Measurements from ENCODE around the gene ERICH6B. TPM values are rescaled to one million over a fixed set of nuclear protein-coding genes. Genes with fewer than 3 reads are reported as not detected.

ERICH6B gene
- total RNA-seq, 1 donor from 2014 or later, result not detected

DNA sequence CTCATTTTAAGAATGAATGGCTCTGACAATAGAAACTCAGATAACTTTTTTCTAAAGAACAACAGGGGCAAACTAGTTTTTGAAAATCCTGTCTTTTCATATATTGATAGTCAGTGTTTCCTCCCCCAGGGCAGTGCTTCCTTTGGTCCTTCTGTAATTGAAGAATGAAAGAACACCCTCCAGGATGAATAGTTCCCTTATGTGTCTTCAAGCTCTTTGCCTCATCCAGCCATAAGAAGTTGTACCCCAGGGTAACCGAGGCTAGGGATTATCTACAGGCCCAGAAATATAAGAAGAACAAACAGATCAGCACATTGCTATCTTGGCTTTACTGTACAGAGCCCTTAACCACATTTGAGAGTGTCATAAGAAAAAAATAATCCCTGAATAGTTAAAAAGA lies 12.1 kb upstream of the ERICH6B start:
- FAIRE-seq (no peak), DNase-seq (ENCODE audit: low read depth) (no peak)
- Histone ChIP-seq H4K20me1 (ENCODE audit: insufficient read depth, low read length) (no peaks in the 10 kb centered on the region), H3K9ac (ENCODE audit: low read length) (no peak overlapping the region), H3K9me3 (ENCODE audit: insufficient read depth, low read depth, low read length) (no peaks in the 10 kb centered on the region), H3K27ac (ENCODE audit: low read depth, low read length) (no peak overlapping the region), H3K27me3 (ENCODE audit: insufficient read depth, low read length) (peaks cover 6% of the 10 kb centered on the region), H3K4me2 (ENCODE audit: low read length) (no peak overlapping the region), H3K4me1 (ENCODE audit: insufficient read depth, low read length) (no peaks in the 10 kb centered on the region), H2AFZ (ENCODE audit: low read depth, low read length) (no peak overlapping the region), H3K36me3 (ENCODE audit: insufficient read depth, low read length) (no peaks in the 10 kb centered on the region), H3K4me3 (ENCODE audit: insufficient read depth, low read depth, low read length) (no peak overlapping the region), H3K79me2 (ENCODE audit: insufficient read depth, low read length) (no peaks in the 10 kb centered on the region)
- no peaks in the 10 kb centered on the region for H3K9me3 Mint-ChIP-seq (ENCODE audit: unreplicated experiment)
- no peak overlapping the region for H3K4me3 Mint-ChIP-seq (ENCODE audit: unreplicated experiment)
- TF ChIP-seq EZH2 (IDR thresholded peaks at IDR 0.05; ENCODE audit: insufficient read depth, low read length), result no peak
- TF ChIP-seq, protein P1, sequence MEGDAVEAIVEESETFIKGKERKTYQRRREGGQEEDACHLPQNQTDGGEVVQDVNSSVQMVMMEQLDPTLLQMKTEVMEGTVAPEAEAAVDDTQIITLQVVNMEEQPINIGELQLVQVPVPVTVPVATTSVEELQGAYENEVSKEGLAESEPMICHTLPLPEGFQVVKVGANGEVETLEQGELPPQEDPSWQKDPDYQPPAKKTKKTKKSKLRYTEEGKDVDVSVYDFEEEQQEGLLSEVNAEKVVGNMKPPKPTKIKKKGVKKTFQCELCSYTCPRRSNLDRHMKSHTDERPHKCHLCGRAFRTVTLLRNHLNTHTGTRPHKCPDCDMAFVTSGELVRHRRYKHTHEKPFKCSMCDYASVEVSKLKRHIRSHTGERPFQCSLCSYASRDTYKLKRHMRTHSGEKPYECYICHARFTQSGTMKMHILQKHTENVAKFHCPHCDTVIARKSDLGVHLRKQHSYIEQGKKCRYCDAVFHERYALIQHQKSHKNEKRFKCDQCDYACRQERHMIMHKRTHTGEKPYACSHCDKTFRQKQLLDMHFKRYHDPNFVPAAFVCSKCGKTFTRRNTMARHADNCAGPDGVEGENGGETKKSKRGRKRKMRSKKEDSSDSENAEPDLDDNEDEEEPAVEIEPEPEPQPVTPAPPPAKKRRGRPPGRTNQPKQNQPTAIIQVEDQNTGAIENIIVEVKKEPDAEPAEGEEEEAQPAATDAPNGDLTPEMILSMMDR (IDR thresholded peaks at IDR 0.05; ENCODE audit: insufficient read depth, low read depth, low read length), result no peak
- peaks cover 16% of the 10 kb centered on the region for H3K4me1 Mint-ChIP-seq (ENCODE audit: low read depth, unreplicated experiment)
- no peak overlapping the region for H3K27ac Mint-ChIP-seq (ENCODE audit: unreplicated experiment)
- no peaks in the 10 kb centered on the region for H3K36me3 Mint-ChIP-seq (ENCODE audit: low read depth, unreplicated experiment)
- H3K27me3 Mint-ChIP-seq (ENCODE audit: low read depth, unreplicated experiment), result peaks cover 11% of the 10 kb centered on the region

DNA sequence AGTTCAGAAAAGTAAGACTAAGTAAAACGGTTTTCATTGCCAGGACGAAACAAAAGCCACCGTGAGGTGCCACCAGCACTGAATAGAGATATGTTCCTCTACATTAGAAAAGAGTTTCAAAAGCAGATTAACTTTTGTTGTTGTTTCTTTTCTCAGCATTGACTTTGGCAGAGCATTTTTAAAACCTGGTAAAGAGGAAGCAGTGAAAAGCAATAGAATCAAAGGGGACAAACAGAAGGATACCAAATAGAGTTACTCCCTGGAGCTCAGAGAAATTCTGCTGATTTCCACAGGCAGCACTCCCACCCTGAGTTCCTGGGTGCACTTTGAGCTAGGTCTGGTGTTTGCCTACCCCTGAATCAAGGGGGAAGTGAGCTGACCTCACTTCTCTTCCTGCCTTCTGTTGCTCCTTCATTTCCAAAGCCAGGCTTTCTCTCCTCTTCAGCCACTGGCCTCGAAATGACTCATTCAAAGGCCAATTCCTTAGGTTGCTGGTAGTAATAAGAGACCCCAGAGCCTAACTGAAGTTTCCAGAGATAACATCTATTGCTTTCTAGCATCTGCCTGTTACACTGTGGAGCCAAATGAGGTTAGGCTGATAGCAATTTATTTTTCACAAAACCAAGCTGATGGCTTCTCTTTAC lies 11.3 kb upstream of the ERICH6B start:
- Histone ChIP-seq H3K27me3 (ENCODE audit: insufficient read depth, low read length) (peaks cover 6% of the 10 kb centered on the region), H3K79me2 (ENCODE audit: insufficient read depth, low read length) (no peaks in the 10 kb centered on the region), H3K9ac (ENCODE audit: low read length) (no peak overlapping the region), H3K4me2 (ENCODE audit: low read length) (no peak overlapping the region), H2AFZ (ENCODE audit: low read depth, low read length) (no peak overlapping the region), H4K20me1 (ENCODE audit: insufficient read depth, low read length) (no peaks in the 10 kb centered on the region), H3K27ac (ENCODE audit: low read depth, low read length) (no peak overlapping the region), H3K9me3 (ENCODE audit: insufficient read depth, low read depth, low read length) (no peaks in the 10 kb centered on the region), H3K4me1 (ENCODE audit: insufficient read depth, low read length) (no peaks in the 10 kb centered on the region), H3K36me3 (ENCODE audit: insufficient read depth, low read length) (no peaks in the 10 kb centered on the region), H3K4me3 (ENCODE audit: insufficient read depth, low read depth, low read length) (no peak overlapping the region)
- H3K36me3 Mint-ChIP-seq (ENCODE audit: low read depth, unreplicated experiment), result no peaks in the 10 kb centered on the region
- H3K4me1 Mint-ChIP-seq (ENCODE audit: low read depth, unreplicated experiment), result peaks cover 16% of the 10 kb centered on the region
- no peaks in the 10 kb centered on the region for H3K9me3 Mint-ChIP-seq (ENCODE audit: unreplicated experiment)
- H3K27me3 Mint-ChIP-seq (ENCODE audit: low read depth, unreplicated experiment), result peaks cover 15% of the 10 kb centered on the region
- H3K27ac Mint-ChIP-seq (ENCODE audit: unreplicated experiment), result no peak overlapping the region
- no peak overlapping the region for H3K4me3 Mint-ChIP-seq (ENCODE audit: unreplicated experiment)
- TF ChIP-seq EZH2 (IDR thresholded peaks at IDR 0.05; ENCODE audit: insufficient read depth, low read length), result no peak
- TF ChIP-seq, protein P1 (IDR thresholded peaks at IDR 0.05; ENCODE audit: insufficient read depth, low read depth, low read length), result no peak
- no peak for FAIRE-seq
- DNase-seq (ENCODE audit: low read depth), result peak; percentile 12

DNA sequence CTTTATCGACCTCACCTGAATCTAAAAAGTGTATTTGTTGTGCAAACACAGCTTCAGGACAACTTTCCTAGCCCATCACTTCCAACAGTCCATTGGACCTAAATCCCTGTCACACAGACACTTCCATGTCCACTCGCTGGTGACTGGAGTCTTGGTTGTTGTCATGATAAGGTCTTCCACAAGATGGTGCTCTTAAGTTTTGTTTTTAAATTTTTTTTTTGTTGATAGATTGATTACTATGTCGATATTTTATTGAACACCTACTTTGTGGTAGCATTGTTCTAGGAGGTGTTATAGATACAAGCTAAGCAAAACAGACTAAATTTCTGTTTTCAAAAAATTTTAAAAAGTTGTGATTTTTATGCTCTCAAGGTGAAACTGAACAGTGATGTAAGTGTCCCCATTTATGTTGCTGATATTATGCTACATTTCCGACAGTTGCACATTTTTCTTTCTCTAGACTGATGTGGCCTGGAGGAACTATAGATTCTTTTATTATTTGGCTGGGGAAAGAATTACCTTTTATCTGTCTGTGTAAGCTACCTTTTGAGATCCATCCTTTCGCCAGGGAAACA lies 8.1 kb upstream of the ERICH6B start:
- H3K9me3 Mint-ChIP-seq (ENCODE audit: unreplicated experiment), result peaks cover 3% of the 10 kb centered on the region
- H3K36me3 Mint-ChIP-seq (ENCODE audit: low read depth, unreplicated experiment), result no peaks in the 10 kb centered on the region
- FAIRE-seq (peak; percentile 64), DNase-seq (ENCODE audit: low read depth) (no peak)
- H3K27ac Mint-ChIP-seq (ENCODE audit: unreplicated experiment), result no peak overlapping the region
- H3K4me1 Mint-ChIP-seq (ENCODE audit: low read depth, unreplicated experiment), result peaks cover 13% of the 10 kb centered on the region
- peaks cover 15% of the 10 kb centered on the region for H3K27me3 Mint-ChIP-seq (ENCODE audit: low read depth, unreplicated experiment)
- H3K4me3 Mint-ChIP-seq (ENCODE audit: unreplicated experiment), result no peak overlapping the region
- H3K79me2 ChIP-seq (ENCODE audit: insufficient read depth, low read length), result no peaks in the 10 kb centered on the region
- TF ChIP-seq EZH2 (IDR thresholded peaks at IDR 0.05; ENCODE audit: insufficient read depth, low read length), result no peak
- TF ChIP-seq, protein P1 (IDR thresholded peaks at IDR 0.05; ENCODE audit: insufficient read depth, low read depth, low read length), result peak; percentile 62
- no peaks in the 10 kb centered on the region for H4K20me1 ChIP-seq (ENCODE audit: insufficient read depth, low read length)
- H3K4me1 ChIP-seq (ENCODE audit: insufficient read depth, low read length), result no peaks in the 10 kb centered on the region
- H3K4me3 ChIP-seq (ENCODE audit: insufficient read depth, low read depth, low read length), result no peak overlapping the region
- no peak overlapping the region for H3K9ac ChIP-seq (ENCODE audit: low read length)
- no peaks in the 10 kb centered on the region for H3K36me3 ChIP-seq (ENCODE audit: insufficient read depth, low read length)
- H3K27ac ChIP-seq (ENCODE audit: low read depth, low read length), result no peak overlapping the region
- H2AFZ ChIP-seq (ENCODE audit: low read depth, low read length), result no peak overlapping the region
- H3K9me3 ChIP-seq (ENCODE audit: insufficient read depth, low read depth, low read length), result no peaks in the 10 kb centered on the region
- no peak overlapping the region for H3K4me2 ChIP-seq (ENCODE audit: low read length)
- H3K27me3 ChIP-seq (ENCODE audit: insufficient read depth, low read length), result peaks cover 15% of the 10 kb centered on the region
